HG02938 (cell line): ENCODE results near the gene COMMD8.

Experiments used
- ATAC-seq: cut with Tn5 transposase; IDR thresholded peaks from one replicate; pipeline ENCODE4 v1.9.1; 2021; ENCODE audit warnings: mild to moderate bottlenecking, moderate library complexity; ENCODE audit not compliant: unreplicated experiment

Gene COMMD8

GRCh38 chr4:47473141-47473750, 9.7 kb upstream of the COMMD8 start:
- no peak for ATAC-seq

- no peak for ATAC-seq
Measured at GRCh38 chr4:47471591-47471990, 8.1 kb upstream of the COMMD8 start.

GRCh38 chr4:47471064-47471463, 7.6 kb upstream of the COMMD8 start:
- no peak for ATAC-seq

GRCh38 chr4:47469951-47470350, 6.4 kb upstream of the COMMD8 start:
- no peak for ATAC-seq

DNA sequence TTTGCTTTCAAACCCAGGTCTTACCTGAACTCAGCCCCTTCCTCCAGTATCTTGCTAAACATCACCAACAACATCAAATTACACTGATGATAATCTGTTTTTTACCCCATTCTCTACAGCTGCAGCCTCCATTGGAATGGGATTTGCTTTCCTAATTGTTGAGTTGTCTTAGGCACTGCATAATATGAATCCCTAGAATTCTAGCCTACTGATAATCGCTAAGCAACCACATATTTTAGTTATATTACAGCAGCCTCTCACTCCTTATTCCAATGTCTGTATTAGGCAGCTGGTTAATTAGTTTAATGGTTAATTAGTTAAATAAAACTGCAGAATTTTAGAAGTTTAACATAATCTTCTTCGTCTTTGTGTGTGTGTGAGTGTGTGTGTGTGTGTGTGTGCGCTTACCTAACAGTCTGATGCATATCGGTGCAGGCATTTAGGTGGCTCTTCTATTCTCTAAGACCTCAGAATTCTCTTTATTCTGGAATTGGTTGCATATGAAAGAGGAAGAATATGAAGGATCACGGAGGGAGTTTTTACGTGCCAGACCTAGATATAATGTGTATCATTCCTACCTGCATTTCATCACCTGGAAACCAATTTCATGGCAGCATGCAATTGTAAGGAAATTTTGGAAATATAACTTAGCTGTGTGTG, 5.3 kb upstream of the COMMD8 start:
- no peak for ATAC-seq

GRCh38 chr4:47466056-47466785, 2.7 kb upstream of the COMMD8 start:
- ATAC-seq: no peak

DNA sequence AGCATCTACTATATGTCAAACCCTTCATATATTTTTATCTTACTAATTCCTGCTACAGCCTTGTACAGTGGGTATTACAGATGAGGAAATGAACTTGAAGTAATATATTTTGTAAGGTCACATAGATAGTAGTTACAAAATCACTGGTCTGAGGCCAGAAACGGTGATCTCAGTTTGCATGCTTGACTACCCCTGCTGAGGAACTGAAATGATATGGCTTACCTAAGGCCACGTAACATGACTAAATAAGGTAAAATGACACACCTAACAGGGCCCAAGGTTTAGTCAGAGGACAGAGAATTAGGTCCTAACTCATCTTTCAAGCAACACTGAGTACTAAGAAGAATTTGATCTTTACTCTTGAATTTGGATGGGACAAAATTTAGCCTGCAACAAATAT, 1.5 kb upstream of the COMMD8 start:
- peak; percentile 44 for ATAC-seq

GRCh38 chr4:47462799-47463234, 685 bp downstream of the COMMD8 start:
- ATAC-seq: peak; percentile 14

DNA sequence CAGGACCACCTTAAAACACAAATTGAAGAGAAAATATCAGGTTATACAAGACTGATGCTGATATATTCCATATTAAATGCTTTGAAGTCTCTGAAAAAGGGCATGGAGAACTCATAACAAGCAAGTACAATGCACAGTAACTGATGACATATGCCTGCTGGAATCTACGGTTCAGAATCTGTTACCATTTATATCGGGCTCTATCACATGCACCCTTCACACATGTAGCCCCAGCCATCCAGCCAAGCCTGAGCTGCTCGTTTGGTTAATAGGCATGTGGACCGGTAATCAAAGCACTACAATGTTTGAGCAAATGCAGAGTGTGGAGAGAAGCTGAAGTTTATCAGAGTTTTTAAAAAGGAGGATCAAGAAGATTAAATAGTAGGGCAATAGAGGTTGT, 11.8 kb downstream of the COMMD8 start:
- ATAC-seq: no peak

DNA sequence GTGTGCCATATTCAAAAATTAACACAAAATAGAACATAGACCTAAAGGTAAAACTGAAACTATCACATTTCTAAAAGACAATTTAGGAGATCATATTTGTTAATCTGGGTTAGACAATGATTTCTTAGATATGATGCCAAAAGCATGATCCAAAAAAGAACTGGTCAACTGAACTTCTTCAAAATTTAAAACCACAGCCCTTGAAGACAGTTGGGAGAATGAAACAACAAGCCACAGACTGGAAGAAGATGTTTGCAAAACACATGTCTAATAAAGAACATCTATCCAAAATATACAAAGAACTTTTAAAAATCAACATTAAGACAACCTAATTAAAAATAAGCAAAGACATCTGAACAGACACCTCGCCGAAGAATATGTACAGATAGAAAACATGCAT, 19.5 kb downstream of the COMMD8 start:
- no peak for ATAC-seq

- ATAC-seq: peak; percentile 65
Measured at GRCh38 chr4:47442980-47443379, 20.5 kb downstream of the COMMD8 start.

GRCh38 chr4:47434931-47435330, 28.6 kb downstream of the COMMD8 start:
- no peak for ATAC-seq

DNA sequence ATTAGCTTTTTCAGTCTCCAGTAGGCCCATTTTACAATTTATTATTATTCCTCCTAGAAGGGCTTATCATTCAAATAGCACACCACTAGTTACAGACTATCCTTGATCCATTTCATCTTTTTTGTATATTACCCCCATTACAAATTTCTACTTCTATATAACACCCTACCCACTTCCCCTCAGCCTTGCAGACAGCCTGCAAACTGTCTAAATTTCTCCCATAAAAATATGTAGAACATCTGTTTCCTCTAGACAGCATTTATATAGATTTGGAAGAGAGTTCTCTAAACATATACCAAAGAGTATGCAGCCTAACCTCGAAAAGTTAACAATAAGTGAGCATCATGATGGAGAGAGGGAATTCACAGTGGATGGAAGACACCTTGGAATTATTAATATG, 30.8 kb downstream of the COMMD8 start:
- ATAC-seq: no peak

GRCh38 chr4:47427935-47428334, 35.6 kb downstream of the COMMD8 start:
- ATAC-seq: no peak

GRCh38 chr4:47425628-47426027, 37.9 kb downstream of the COMMD8 start:
- ATAC-seq: no peak

GRCh38 chr4:47419296-47419695, 44.2 kb downstream of the COMMD8 start:
- ATAC-seq: no peak

DNA sequence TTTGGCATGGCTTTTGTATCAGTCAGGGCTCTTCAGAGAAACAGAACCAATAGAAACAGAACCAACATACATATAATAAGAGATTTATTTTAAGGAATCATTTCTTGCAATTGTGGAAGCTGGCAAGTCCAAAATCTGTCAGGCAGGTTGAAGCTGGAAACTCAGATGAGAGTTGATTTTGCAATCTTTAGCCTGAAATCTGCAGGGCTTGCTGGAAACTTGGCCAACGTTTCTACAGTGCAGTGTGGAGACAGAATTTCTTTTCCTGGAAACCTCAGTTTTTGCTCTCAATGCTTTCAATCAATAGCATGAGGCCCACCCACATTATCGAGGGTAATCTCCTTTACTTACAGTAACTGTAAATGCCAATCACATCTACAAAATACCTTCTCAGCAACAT, 45.4 kb downstream of the COMMD8 start:
- ATAC-seq: no peak

- ATAC-seq: no peak
Measured at GRCh38 chr4:47415719-47416118, 47.8 kb downstream of the COMMD8 start.

GRCh38 chr4:47413521-47413920, 50.0 kb downstream of the COMMD8 start:
- no peak for ATAC-seq

GRCh38 chr4:47410271-47410670, 53.2 kb downstream of the COMMD8 start:
- no peak for ATAC-seq

DNA sequence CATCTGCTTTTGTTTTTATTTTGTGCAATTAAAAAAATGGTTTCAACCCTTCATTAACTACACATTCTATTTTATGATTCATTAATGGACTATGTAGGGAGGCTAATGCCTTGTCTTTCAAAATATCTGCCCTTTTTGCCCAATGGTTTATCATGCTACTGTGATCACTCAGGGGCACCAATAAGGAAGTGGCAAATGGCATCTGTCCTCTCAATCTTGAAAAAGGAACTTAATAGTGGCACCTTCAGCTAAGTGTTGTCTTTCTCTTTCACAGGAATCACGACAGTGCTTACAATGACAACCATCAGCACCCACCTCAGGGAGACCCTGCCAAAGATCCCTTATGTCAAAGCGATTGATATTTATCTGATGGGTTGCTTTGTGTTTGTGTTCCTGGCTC, 57.1 kb downstream of the COMMD8 start:
- ATAC-seq: no peak
